Esophagus squamous epithelium (tissue), 5 donors: ENCODE data around the gene MRO. TPM values are rescaled to one million over a fixed set of nuclear protein-coding genes. Genes with fewer than 3 reads are reported as not detected.

Experiments used
- DNase-seq: peaks from one replicate; lab custom pipeline; 2025; lab: John Stamatoyannopoulos, UW
- H3K27ac ChIP-seq, 4 donors: fragments of 200-600 bp; sonication (generic); one replicate each; pipeline ENCODE4 v1.5.1; 2016 to 2019; ENCODE audit warnings: mild to moderate bottlenecking in 1 of 4
- H3K27me3 ChIP-seq, 4 donors: fragments of 200-600 bp; sonication (generic); 1 replicate in 3 of 4; 2 replicates in 1 of 4; pipeline versions ENCODE4 v1.5.1 to v1.6.0; 2017 to 2021; ENCODE audit warnings: antibody characterized with exemption in 1 of 4
- H3K36me3 ChIP-seq, 3 donors: fragments of 200-600 bp; sonication (generic); one replicate each; pipeline ENCODE4 v1.5.1; 2016 to 2019
- H3K4me1 ChIP-seq, 3 donors: fragments of 200-600 bp; sonication (generic); one replicate each; pipeline ENCODE4 v1.5.1; 2017 to 2019
- H3K4me3 ChIP-seq, 4 donors: fragments of 200-600 bp; sonication (generic); 1 replicate in 3 of 4; 2 replicates in 1 of 4; pipeline ENCODE4 v1.5.1; 2016 to 2019; ENCODE audit warnings: mild to moderate bottlenecking in 2 of 4, moderate library complexity in 1 of 4
- H3K9me3 ChIP-seq, 3 donors: fragments of 200-600 bp; sonication (generic); one replicate each; pipeline ENCODE4 v1.5.1; 2016 to 2019
- POLR2A ChIP-seq, 4 donors: fragments of 450-650 bp; IDR thresholded peaks; one replicate each; pipeline ENCODE4 v1.6.1; 2017; ENCODE audit warnings: antibody characterized with exemption in 4 of 4, mild to moderate bottlenecking in 4 of 4, moderate library complexity in 3 of 4
- WGBS, 2 donors: methylation state at CpG; one replicate each; pipeline ENCODE4 v1.1.5; 2018; 5-methylcytosine and 5-hydroxymethylcytosine counted together
- intact Hi-C: fragments of 100-400 bp; cut with DNase I; formaldehyde crosslinking; loops from one replicate; pipeline ENCODE4 v1.15.0; 2022
- total RNA-seq, 4 donors: library from RNA; depleted of rRNA; stranded (reverse); fragments of >200 nt; gene quantifications; one replicate each; pipeline ENCODE4 v1.1.0, GENCODE V29; 2016
- TF ChIP-seq, protein P1 (sequence below), 6 experiments: fragments of 450-650 bp in 4 of 6; fragments of 200-600 bp in 2 of 6; sonication (generic) in 2 of 6; IDR thresholded peaks; one replicate each; pipeline ENCODE4 v1.5.1; 2016 to 2019; ENCODE audit warnings: antibody characterized with exemption in 6 of 6, mild to moderate bottlenecking in 4 of 6, moderate library complexity in 4 of 6
- donor health status: DM: yes; HTN: yes; CAD: no.

MRO gene
- total RNA-seq, 4 donors from 2014 or later: 0.13 to 1.7 (median 0.83) TPM

GRCh38 chr18:50796495-50796894 lies 23.3 kb downstream of the MRO start:
- Histone ChIP-seq H3K4me3 (no peak overlapping the region), H3K4me1 (no peaks in the 10 kb centered on the region), H3K27me3 (peaks cover 0 to 33% (median 0%) of the 10 kb centered on the region in 4 donors), H3K27ac (no peak overlapping the region), H3K36me3 (no peaks in the 10 kb centered on the region), H3K9me3 (no peaks in the 10 kb centered on the region)
- 57 to 68% methylated on average over 2 of the region's 2 CpGs for WGBS, 2 donors
- intact Hi-C loops: no loop called here
- TF ChIP-seq, protein P1, sequence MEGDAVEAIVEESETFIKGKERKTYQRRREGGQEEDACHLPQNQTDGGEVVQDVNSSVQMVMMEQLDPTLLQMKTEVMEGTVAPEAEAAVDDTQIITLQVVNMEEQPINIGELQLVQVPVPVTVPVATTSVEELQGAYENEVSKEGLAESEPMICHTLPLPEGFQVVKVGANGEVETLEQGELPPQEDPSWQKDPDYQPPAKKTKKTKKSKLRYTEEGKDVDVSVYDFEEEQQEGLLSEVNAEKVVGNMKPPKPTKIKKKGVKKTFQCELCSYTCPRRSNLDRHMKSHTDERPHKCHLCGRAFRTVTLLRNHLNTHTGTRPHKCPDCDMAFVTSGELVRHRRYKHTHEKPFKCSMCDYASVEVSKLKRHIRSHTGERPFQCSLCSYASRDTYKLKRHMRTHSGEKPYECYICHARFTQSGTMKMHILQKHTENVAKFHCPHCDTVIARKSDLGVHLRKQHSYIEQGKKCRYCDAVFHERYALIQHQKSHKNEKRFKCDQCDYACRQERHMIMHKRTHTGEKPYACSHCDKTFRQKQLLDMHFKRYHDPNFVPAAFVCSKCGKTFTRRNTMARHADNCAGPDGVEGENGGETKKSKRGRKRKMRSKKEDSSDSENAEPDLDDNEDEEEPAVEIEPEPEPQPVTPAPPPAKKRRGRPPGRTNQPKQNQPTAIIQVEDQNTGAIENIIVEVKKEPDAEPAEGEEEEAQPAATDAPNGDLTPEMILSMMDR (IDR thresholded peaks at IDR 0.05): no peak
- TF ChIP-seq POLR2A (IDR thresholded peaks at IDR 0.05): no peak
- no peak for DNase-seq

- WGBS, 2 donors: 71 to 82% methylated on average over 9 to 10 of the region's 10 CpGs
- Histone ChIP-seq H3K27ac (no peak overlapping the region), H3K36me3 (no peaks in the 10 kb centered on the region), H3K4me1 (no peaks in the 10 kb centered on the region), H3K9me3 (no peaks in the 10 kb centered on the region), H3K27me3 (peaks cover 0 to 33% (median 0%) of the 10 kb centered on the region in 4 donors), H3K4me3 (no peak overlapping the region)
- DNase-seq: no peak
- intact Hi-C loops: no loop called here
- TF ChIP-seq, protein P1 (IDR thresholded peaks at IDR 0.05): no peak
- no peak for TF ChIP-seq POLR2A (IDR thresholded peaks at IDR 0.05)
Observed at GRCh38 chr18:50793641-50794565, 25.9 kb downstream of the MRO start.

GRCh38 chr18:50792885-50793284 lies 26.9 kb downstream of the MRO start:
- Histone ChIP-seq H3K27ac (no peak overlapping the region), H3K9me3 (no peaks in the 10 kb centered on the region), H3K4me1 (no peaks in the 10 kb centered on the region), H3K27me3 (peaks cover 0 to 31% (median 0%) of the 10 kb centered on the region in 4 donors), H3K36me3 (no peaks in the 10 kb centered on the region), H3K4me3 (no peak overlapping the region)
- TF ChIP-seq, protein P1 (IDR thresholded peaks at IDR 0.05): no peak
- TF ChIP-seq POLR2A (IDR thresholded peaks at IDR 0.05): no peak
- intact Hi-C loops: no loop called here
- no peak for DNase-seq
- WGBS, 2 donors: 85 to 93% methylated on average over 5 of the region's 5 CpGs

DNA sequence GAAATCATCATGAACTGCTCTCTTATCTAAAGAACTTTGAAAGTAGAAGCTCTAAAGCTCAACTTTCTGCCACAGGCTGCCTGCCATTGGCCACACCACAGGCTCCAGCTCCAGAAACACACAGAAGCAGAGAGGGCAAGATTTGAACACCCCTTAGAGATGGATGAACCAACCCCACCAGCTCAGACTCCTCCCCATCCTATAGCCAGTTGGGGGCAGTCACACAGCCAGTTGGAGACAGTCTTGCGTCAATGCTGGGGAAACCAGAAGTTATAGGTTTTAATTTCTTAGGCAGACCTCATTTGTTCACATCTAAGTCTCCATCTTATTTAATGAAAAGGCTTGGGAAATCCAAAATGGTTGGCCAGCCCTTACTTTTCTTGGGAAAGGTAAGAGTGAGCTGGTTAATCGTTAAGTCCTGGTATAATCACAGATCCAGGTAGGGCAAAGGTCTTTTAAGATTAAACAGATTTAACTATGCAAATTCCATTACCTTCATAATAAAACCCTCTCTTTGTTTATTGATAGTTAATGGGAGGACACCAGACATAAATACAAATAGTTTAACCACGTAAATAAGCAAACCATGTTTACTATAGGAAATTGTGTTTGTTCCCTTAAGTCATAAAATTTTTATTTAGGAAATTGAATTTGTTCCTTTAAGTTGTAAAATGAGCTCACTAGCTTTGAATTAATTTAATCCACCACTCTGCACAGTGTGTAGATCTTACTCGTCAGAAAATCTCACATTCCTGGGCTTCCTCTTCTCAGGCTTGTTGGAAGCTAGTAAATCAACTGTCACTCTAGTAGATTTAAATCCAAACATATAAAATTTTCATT lies 28.0 kb downstream of the MRO start:
- H3K27me3 ChIP-seq: peaks cover 0 to 25% (median 0%) of the 10 kb centered on the region in 4 donors
- no peaks in the 10 kb centered on the region for H3K4me1 ChIP-seq
- H3K9me3 ChIP-seq: no peaks in the 10 kb centered on the region
- H3K36me3 ChIP-seq: no peaks in the 10 kb centered on the region
- no peak overlapping the region for H3K4me3 ChIP-seq
- no peak for TF ChIP-seq POLR2A (IDR thresholded peaks at IDR 0.05)
- TF ChIP-seq, protein P1 (IDR thresholded peaks at IDR 0.05): no peak
- DNase-seq: no peak
- intact Hi-C loops: no loop called here
- H3K27ac ChIP-seq: no peak overlapping the region
- 78 to 79% methylated on average over 4 of the region's 4 CpGs for WGBS, 2 donors
